OCI-LY1 (cell line): Measurements from ENCODE around the gene DENND4B.

ENCODE experiments used
- H2AFZ ChIP-seq: fragments of 200-600 bp; sonication (generic), shearing (Covaris generic); 2 replicates; pipeline ENCODE4 v1.6.0; 2014; ENCODE audit warnings: antibody characterized with exemption, mild to moderate bottlenecking, low read length
- H3F3A ChIP-seq: fragments of 200-600 bp; sonication (generic), shearing (Covaris generic); 2 replicates; pipeline ENCODE4 v1.6.0; 2014; ENCODE audit warnings: mild to moderate bottlenecking, antibody characterized with exemption, low read length, moderate library complexity; ENCODE audit not compliant: insufficient read depth
- H3K27ac ChIP-seq: fragments of 200-600 bp; sonication (generic); 2 replicates; pipeline ENCODE4 v1.5.1; 2014; ENCODE audit warnings: low read length, mixed run types, mild to moderate bottlenecking, low read depth; ENCODE audit not compliant: poor library complexity, severe bottlenecking
- H3K27me3 ChIP-seq: fragments of 200-600 bp; sonication (generic); 2 replicates; pipeline ENCODE4 v1.6.0; 2014; ENCODE audit warnings: antibody characterized with exemption, mild to moderate bottlenecking, low read length, moderate library complexity; ENCODE audit not compliant: insufficient read depth
- H3K36me3 ChIP-seq: fragments of 200-600 bp; sonication (generic); 2 replicates; pipeline ENCODE4 v1.6.1; 2014; ENCODE audit warnings: mild to moderate bottlenecking, antibody characterized with exemption, low read length, moderate library complexity, mixed read lengths; ENCODE audit not compliant: insufficient read depth
- H3K4me1 ChIP-seq: fragments of 200-600 bp; sonication (generic); 2 replicates; pipeline ENCODE4 v1.5.1; 2014; ENCODE audit warnings: mild to moderate bottlenecking, low read length, moderate library complexity; ENCODE audit not compliant: insufficient read depth, severe bottlenecking
- H3K4me2 ChIP-seq: fragments of 200-600 bp; sonication (generic), shearing (Covaris generic); 2 replicates; pipeline ENCODE4 v1.6.1; 2014; ENCODE audit warnings: low read length
- H3K4me3 ChIP-seq: fragments of 200-600 bp; sonication (generic); 2 replicates; pipeline ENCODE4 v1.5.1; 2014; ENCODE audit warnings: low read length, low read depth, mild to moderate bottlenecking, mixed read lengths; ENCODE audit not compliant: poor library complexity, severe bottlenecking
- H3K79me2 ChIP-seq: fragments of 200-600 bp; shearing (Covaris generic); 2 replicates; pipeline ENCODE4 v1.6.1; 2016; ENCODE audit warnings: mixed run types, low read length, mixed read lengths; ENCODE audit not compliant: insufficient read depth
- H3K9ac ChIP-seq: fragments of 200-600 bp; sonication (generic), shearing (Covaris generic); 2 replicates; pipeline ENCODE4 v1.6.1; 2014; ENCODE audit warnings: mild to moderate bottlenecking, low read length, mixed read lengths
- H3K9me2 ChIP-seq: fragments of 200-600 bp; sonication (generic), shearing (Covaris generic); 2 replicates; pipeline ENCODE4 v1.6.1; 2014; ENCODE audit warnings: low read depth, mild to moderate bottlenecking, low read length, mixed read lengths
- H3K9me3 ChIP-seq: fragments of 200-600 bp; shearing (Covaris generic); 2 replicates; pipeline ENCODE4 v1.6.1; 2014; ENCODE audit warnings: low read length, mixed read lengths
- H4K20me1 ChIP-seq: fragments of 200-600 bp; sonication (generic), shearing (Covaris generic); 2 replicates; pipeline ENCODE4 v1.6.0; 2016; ENCODE audit warnings: mild to moderate bottlenecking, low read length; ENCODE audit not compliant: insufficient read depth
- CTCF ChIP-seq: fragments of 200-600 bp; sonication (generic), shearing (Covaris generic); IDR thresholded peaks from 2 replicates; pipeline ENCODE4 v1.5.1; 2017; ENCODE audit warnings: mild to moderate bottlenecking, antibody characterized with exemption, low read length, moderate library complexity, mixed read lengths
- EZH2 ChIP-seq: fragments of 200-600 bp; sonication (generic), shearing (Covaris generic); IDR thresholded peaks from 2 replicates; pipeline ENCODE4 v1.8.0; 2017; ENCODE audit warnings: borderline replicate concordance, mixed run types, mild to moderate bottlenecking, antibody characterized with exemption, low read length, moderate library complexity, mixed read lengths

Gene DENND4B

GRCh38 chr1:153936011-153936802 is 10.3 kb downstream of the DENND4B start:
- Histone ChIP-seq H3K4me1 (no peaks in the 10 kb centered on the region), H3K36me3 (peaks cover 87% of the 10 kb centered on the region), H2AFZ (no peak overlapping the region), H3K9ac (no peak overlapping the region), H3K27me3 (no peaks in the 10 kb centered on the region), H3K27ac (no peak overlapping the region), H3K9me3 (no peaks in the 10 kb centered on the region), H3K4me3 (no peak overlapping the region), H3K4me2 (no peak overlapping the region), H4K20me1 (no peaks in the 10 kb centered on the region), H3K9me2 (no peaks in the 10 kb centered on the region), H3F3A (no peaks in the 10 kb centered on the region), H3K79me2 (no peaks in the 10 kb centered on the region)
- TF ChIP-seq EZH2 (no peak), CTCF (no peak)

GRCh38 chr1:153934746-153935145 is 11.8 kb downstream of the DENND4B start:
- H3K36me3 ChIP-seq, result peaks cover 85% of the 10 kb centered on the region

GRCh38 chr1:153933955-153934354 is 12.6 kb downstream of the DENND4B start:
- H3K27ac ChIP-seq, result no peak overlapping the region
- no peaks in the 10 kb centered on the region for H3K9me3 ChIP-seq
- H3K27me3 ChIP-seq, result no peaks in the 10 kb centered on the region
- H3K4me2 ChIP-seq, result no peak overlapping the region
- TF ChIP-seq EZH2, result no peak
- TF ChIP-seq CTCF, result no peak
- H3K4me3 ChIP-seq, result no peak overlapping the region
- no peak overlapping the region for H2AFZ ChIP-seq
- H3K9ac ChIP-seq, result no peak overlapping the region
- H3K79me2 ChIP-seq, result no peaks in the 10 kb centered on the region
- H4K20me1 ChIP-seq, result no peaks in the 10 kb centered on the region
- H3K9me2 ChIP-seq, result no peaks in the 10 kb centered on the region
- no peaks in the 10 kb centered on the region for H3F3A ChIP-seq
- H3K4me1 ChIP-seq, result no peaks in the 10 kb centered on the region
- H3K36me3 ChIP-seq, result peaks cover 84% of the 10 kb centered on the region

More at GRCh38 chr1:153934746-153935145, 11.8 kb downstream of the DENND4B start:
- no peak for TF ChIP-seq CTCF
- no peak for TF ChIP-seq EZH2
- no peak overlapping the region for H3K9ac ChIP-seq
- H3K4me3 ChIP-seq, result no peak overlapping the region
- no peaks in the 10 kb centered on the region for H4K20me1 ChIP-seq
- H3F3A ChIP-seq, result no peaks in the 10 kb centered on the region
- H3K4me1 ChIP-seq, result no peaks in the 10 kb centered on the region
- no peak overlapping the region for H2AFZ ChIP-seq
- H3K79me2 ChIP-seq, result no peaks in the 10 kb centered on the region
- H3K9me3 ChIP-seq, result no peaks in the 10 kb centered on the region
- H3K27ac ChIP-seq, result no peak overlapping the region
- no peaks in the 10 kb centered on the region for H3K27me3 ChIP-seq
- H3K9me2 ChIP-seq, result no peaks in the 10 kb centered on the region
- H3K4me2 ChIP-seq, result no peak overlapping the region
